Stimulated activated CD8-positive, alpha-beta memory T cell treated with anti-CD3 and anti-CD28 coated beads, Interleukin-12 subunit alpha, Interleukin-12 subunit beta, amount 100 ng/mL, for 24 hours (primary cell): ENCODE data around the gene UBE2J2.

Experiments used
- DNase-seq: peaks from one replicate; pipeline ENCODE4 v3.0.0-alpha.2; 2020; ENCODE audit errors: extremely low read depth

Gene UBE2J2

DNA sequence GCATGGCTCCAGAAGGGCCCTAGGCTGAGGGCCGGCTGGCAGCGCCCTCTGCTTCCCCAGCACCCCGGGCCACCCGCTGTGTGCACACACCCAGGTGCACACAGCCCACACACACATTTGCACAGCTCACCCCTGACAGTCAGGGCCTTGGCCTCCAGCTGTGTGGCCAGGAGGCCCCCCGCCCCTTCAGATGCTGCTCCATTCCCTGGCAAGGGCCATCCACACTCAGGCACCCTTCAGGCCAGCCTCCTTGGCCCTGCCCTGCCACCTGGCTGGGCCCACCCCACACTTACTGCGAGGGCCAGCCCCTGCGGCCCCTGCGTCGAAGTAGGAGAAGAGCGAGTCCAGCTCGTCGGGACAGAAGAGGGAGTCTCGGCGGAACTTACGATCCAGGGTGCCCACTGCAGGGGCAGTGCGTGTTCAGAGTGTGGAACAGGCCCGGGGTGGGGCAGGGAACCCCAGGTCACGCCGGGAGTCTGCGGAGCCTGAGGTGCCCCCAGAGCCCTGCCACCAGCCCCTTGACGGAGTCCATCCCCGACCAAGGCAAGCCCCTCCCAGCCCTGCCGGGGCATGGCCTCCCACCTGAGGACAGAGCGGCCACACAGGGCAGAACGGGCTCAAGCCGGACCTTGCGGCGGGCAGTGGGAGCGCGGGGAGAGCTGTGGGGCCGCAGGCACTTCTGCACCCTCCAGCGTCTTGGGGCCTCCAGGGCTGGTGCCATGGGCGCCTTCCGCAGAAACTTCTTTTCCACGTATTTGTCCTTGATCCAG, 21.7 kb upstream of the UBE2J2 start:
- no peak for DNase-seq

- no peak for DNase-seq
Observed at GRCh38 chr1:1294250-1294890, 20.7 kb upstream of the UBE2J2 start.

DNA sequence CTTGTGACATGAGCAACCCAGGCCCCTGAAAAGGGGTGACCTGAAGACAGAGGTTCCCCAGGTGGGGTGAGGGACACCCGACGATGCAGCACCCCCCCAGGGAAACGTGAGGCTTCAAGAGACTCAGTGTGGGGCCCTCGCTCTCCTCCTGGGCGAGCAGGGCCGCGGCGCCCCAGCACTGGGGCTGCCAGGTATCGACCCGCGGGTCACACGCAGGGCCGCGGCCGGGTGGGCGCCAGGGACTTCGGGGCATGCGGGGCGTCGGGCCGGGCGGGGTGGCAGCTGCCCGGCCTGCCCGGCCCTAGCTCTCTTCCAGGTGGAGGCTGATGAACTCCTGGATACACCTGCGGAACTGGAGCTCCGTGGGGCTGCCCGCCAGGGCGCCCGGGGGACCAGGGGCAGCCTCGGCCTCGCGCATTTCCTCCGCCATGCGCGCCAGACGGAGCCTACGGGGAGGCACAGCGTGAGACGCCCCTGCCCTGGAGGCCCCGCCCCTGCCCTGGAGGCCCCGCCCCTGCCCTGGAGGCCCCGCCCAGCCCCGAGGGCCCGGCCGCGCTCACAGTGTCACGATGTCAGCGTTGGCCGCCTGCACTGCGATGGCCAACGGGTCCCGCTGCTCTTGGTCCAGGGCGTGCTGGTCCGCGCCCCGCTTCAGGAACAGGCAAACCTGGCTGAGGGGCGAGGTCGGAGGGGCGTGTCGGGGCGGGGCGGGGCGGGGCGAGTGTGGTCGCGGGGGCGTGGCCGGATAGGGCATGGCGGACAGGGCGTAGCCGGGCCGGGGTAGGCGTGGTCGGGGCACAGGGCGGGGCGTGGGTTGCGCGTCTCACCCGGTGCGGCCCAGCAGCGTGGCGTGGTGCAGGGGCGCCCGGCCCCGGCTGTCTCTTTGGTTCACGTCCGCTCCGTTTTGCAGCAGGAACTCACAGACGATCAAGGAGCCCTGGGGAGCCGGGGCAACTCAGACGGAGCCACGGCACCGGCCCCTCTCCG, 19.9 kb upstream of the UBE2J2 start:
- DNase-seq = no peak

DNA sequence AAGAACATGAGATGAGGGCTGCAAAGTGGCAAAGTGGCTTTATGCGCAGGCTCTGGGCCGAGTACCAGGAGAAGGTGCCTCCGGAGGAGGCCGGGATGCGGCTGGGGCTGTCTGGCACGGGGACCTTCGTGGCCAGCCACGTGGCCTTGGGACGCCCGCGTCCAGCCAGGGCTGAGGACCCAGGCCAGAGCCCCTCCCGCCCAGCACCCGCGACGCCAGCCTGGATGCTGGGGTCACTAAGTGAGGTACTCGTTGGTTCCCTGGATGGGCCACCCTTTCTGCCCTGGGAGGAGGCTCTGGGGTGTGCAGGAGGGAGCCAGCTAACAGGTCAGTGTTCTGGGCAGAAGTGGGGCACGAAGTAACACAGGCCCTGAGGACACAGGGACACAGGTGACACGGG, 19.2 kb upstream of the UBE2J2 start:
- no peak for DNase-seq

- no peak for DNase-seq
Observed at GRCh38 chr1:1292442-1292779, 18.8 kb upstream of the UBE2J2 start.

DNA sequence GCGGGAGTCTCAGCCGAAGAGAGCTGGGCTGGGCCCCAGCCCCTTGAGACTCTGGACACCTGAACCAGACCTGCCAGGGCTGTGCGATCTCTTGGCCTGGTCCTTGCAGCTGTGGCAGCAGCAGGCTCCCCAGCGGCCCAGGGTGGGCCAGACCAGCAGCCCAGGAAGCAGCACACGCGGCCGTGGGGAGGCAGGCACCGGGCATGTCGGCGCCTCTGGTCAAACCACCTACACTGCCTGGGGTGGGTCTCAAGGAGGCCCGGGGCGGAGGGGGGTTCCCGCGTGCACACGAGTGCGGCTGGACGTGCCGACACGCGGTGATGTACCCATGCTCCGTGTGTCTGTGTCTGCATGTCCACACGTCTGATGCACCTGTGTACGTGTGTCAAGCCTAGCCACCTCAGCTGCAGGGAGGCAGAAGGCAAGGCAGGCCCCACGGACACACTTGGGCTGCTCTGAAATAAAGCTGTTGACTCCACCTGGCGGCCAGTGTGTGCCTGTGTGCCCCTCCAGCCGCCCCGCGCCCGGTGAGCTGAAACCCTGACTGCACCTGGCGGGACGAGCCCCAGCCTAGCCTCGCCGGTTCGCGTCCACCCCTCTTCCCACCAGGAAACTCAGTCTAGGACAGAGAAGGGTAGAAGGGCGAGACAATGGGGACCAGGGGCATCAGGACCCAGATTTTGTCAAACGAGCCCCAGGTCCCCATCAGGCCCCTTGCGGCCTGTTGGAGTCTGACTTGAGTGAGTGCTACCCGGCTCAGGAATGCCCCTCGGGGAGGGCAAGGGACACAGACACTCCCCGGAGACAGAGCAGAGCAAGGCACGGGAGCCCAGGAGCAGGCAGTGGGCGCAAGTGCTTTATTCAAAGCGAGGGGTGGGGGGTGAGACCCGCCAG, 18.1 kb upstream of the UBE2J2 start:
- DNase-seq = no peak

DNA sequence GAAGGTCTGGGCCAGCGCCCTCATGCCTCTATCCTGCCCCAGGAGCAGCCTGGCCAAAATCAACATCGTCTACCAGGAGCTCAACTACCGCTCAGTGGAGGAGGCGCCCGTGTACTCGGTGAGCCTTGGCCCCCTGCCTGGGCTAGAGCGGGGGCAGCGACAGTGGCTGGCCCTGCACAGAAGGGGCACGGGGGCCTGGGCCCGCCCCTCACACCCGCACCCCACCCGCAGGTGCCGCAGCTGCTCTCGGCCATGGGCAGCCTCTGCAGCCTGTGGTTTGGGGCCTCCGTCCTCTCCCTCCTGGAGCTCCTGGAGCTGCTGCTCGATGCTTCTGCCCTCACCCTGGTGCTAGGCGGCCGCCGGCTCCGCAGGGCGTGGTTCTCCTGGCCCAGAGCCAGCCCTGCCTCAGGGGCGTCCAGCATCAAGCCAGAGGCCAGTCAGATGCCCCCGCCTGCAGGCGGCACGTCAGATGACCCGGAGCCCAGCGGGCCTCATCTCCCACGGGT, 17.4 kb upstream of the UBE2J2 start:
- no peak for DNase-seq

DNA sequence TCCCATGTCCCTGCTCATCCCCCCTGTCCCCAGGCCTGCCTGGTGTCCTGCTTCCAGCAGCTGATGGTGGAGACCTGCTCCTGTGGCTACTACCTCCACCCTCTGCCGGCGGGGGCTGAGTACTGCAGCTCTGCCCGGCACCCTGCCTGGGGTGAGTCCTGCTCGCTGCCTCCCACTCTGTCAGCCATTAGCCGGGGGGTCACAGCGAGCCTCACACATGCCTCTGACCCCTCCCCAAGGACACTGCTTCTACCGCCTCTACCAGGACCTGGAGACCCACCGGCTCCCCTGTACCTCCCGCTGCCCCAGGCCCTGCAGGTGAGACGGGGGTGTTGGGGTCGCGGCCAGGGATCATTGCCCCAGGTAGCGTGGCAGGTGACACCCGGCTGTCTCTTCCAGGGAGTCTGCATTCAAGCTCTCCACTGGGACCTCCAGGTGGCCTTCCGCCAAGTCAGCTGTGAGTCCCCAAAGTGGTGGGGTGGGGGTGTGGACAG, 16.6 kb upstream of the UBE2J2 start:
- no peak for DNase-seq

DNA sequence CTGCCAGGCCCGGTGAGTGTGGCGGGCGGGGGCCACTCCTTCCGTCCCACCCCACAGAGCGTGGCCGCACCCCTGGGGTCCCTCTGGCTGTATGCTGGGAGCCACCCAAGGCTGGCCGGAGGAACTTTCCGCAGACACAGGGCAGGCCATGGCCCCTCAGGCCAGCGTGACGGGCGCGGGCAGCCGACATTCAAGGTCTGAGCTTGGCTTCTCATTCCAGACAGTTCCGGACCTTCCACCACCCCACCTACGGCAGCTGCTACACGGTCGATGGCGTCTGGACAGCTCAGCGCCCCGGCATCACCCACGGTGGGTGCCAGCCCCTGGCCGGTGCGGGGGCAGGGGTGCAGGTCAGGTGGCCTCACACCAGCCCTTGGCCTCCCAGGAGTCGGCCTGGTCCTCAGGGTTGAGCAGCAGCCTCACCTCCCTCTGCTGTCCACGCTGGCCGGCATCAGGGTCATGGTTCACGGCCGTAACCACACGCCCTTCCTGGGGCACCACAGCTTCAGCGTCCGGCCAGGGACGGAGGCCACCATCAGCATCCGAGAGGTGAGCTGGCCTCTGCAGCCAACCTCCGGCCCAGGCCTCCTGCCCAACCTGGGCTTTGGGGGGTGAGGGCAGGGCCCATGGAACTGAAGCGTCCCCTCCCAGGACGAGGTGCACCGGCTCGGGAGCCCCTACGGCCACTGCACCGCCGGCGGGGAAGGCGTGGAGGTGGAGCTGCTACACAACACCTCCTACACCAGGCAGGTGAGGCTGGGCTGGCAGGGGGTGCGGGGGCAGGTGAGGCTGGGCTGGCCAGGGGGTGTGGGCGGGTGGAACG, 13.8 kb upstream of the UBE2J2 start:
- DNase-seq = no peak

GRCh38 chr1:1286313-1287261, 12.9 kb upstream of the UBE2J2 start:
- no peak for DNase-seq

DNA sequence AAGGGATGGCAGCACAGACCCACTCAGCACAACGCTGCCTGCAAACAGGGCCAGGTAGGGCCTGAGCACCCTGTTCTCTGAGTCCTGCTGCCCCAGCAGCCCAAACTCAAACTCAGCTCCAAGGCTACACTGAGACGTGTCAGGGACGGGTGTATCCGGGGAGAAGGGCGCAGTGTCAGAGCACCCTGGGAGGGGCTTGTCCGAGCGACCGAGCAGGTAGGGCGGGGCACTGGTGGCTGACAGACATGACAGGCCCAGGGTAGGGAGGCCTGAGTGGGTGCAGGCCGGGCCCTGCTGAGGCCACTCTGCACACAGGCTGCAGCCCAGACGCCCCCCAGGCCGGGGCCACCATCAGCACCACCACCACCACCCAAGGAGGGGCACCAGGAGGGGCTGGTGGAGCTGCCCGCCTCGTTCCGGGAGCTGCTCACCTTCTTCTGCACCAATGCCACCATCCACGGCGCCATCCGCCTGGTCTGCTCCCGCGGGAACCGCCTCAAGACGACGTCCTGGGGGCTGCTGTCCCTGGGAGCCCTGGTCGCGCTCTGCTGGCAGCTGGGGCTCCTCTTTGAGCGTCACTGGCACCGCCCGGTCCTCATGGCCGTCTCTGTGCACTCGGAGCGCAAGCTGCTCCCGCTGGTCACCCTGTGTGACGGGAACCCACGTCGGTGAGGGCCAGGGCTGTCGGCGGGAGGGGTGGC, 12.1 kb upstream of the UBE2J2 start:
- DNase-seq = no peak

GRCh38 chr1:1285102-1285571, 11.5 kb upstream of the UBE2J2 start:
- DNase-seq = no peak

GRCh38 chr1:1284221-1285101, 10.8 kb upstream of the UBE2J2 start:
- no peak for DNase-seq

DNA sequence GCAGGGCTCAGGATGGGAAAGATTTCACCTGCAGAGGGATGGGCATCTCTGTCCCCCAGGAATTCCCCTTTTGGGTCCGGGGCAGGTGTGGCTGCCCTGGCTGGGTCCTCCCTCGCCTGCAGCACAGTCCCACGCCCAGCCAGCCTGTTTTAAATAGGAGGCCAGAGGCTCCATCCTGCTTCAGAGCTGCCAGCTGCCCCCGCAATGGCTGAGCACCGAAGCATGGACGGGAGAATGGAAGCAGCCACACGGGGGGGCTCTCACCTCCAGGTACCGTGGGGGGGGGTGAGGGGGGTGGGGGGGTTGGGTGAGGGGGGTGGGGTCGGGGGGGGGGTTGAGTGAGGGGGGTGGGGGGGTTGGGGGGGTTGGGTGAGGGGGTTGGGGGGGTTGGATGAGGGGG, 10.2 kb upstream of the UBE2J2 start:
- no peak for DNase-seq

DNA sequence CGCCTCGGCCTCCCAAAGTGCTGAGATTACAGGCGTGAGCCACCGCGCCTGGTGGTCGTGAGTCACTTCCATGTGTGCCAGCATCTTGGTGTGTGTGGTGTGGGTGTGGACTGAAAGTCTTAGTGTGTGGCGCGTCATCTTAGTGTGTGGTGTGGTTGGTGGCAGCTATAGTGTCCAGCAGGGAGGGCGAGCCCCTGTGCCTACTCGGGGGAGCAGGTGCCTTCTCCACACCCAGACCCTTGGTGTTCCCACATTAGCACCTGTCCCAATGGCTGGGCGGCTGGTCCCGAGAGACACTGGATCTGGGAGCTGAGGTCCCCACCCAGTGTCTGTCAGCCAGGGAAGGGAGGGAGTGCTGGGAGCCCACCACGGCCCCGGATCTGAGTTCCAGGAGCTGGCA, 9.3 kb upstream of the UBE2J2 start:
- no peak for DNase-seq

DNA sequence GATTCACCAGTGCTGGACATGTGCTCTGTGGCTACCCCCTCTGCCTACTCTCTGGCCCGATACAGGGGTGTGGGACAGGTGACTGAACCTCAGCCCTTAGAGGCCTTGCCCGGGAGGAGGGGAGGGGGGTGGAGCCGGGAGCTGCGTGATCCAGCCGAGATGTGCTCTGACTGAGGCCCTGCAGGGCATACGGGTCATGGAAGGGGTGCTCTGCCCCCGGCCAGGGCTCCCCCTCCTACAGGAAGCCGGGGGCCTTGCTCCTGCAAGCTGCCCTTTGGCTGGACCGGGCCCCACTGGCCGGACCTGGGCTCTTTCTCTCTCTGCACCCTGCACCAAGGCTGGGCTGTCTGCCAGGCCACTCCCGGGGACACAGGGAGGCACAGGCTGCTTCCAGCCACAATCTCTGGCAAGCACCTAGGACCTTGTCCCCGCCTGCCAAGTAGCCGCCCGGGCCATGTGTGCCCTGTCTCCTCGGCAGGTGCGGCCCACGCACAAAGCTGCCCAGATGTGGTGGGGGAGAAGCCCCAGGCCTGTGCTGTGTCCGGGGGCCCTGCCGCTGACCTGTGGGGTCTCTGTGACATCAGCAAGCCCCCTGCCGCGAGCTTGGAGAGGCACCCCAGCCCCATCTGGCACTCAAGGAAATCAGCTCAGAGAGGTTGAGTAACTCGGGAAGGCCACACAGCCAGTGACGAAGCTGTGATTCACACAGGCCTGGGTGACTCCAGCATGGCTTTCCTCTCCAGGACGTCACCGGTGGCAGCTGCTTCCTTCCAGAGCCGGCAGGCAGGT, 8.1 kb upstream of the UBE2J2 start:
- DNase-seq = no peak
